SU-DHL-6 (cell line): ENCODE data around the gene SH3RF3.

Source experiments
- H2AFZ ChIP-seq: fragments of 200-600 bp; sonication (generic); 2 replicates; pipeline ENCODE4 v1.6.1; 2014; ENCODE audit warnings: low read depth, mild to moderate bottlenecking, moderate library complexity, mixed read lengths, antibody characterized with exemption, low read length; ENCODE audit not compliant: severe bottlenecking
- H3F3A ChIP-seq: fragments of 200-600 bp; shearing (Covaris generic); 2 replicates; pipeline ENCODE4 v1.6.0; 2016; ENCODE audit warnings: antibody characterized with exemption, mild to moderate bottlenecking; ENCODE audit not compliant: insufficient read depth
- H3K27ac ChIP-seq: fragments of 200-600 bp; sonication (generic); 2 replicates; pipeline ENCODE4 v1.5.1; 2016; ENCODE audit warnings: low read depth, mild to moderate bottlenecking, low read length, moderate library complexity, mixed read lengths
- H3K27me3 ChIP-seq: fragments of 200-600 bp; sonication (generic), shearing (Covaris generic); 2 replicates; pipeline ENCODE4 v1.6.0; 2014; ENCODE audit warnings: mild to moderate bottlenecking, low read length
- H3K36me3 ChIP-seq: fragments of 200-600 bp; sonication (generic); 2 replicates; pipeline ENCODE4 v1.6.1; 2014; ENCODE audit warnings: mild to moderate bottlenecking, low read length, mixed read lengths
- H3K4me2 ChIP-seq: fragments of 300-600, 200-600 bp; shearing (Covaris generic), sonication (generic); 2 replicates; pipeline ENCODE4 v1.6.0; 2014; ENCODE audit warnings: low read length, low read depth, mild to moderate bottlenecking; ENCODE audit not compliant: poor library complexity, severe bottlenecking
- H3K4me3 ChIP-seq: fragments of 200-600 bp; sonication (generic); 2 replicates; pipeline ENCODE4 v1.5.1; 2014; ENCODE audit warnings: antibody characterized with exemption, low read length, mild to moderate bottlenecking, mixed read lengths; ENCODE audit not compliant: insufficient read depth, poor library complexity, severe bottlenecking
- H3K79me2 ChIP-seq: fragments of 200-600 bp; sonication (generic); 2 replicates; pipeline ENCODE4 v1.6.1; 2014; ENCODE audit warnings: mild to moderate bottlenecking, low read length, moderate library complexity; ENCODE audit not compliant: insufficient read depth
- H3K9ac ChIP-seq: fragments of 200-600 bp; sonication (generic); 2 replicates; pipeline ENCODE4 v1.7.0; 2014; ENCODE audit warnings: mild to moderate bottlenecking, low read length
- H3K9me2 ChIP-seq: fragments of 200-600 bp; sonication (generic); replicated peaks from 2 replicates; pipeline ENCODE4 v1.6.1; 2014; ENCODE audit warnings: low read length; ENCODE audit not compliant: insufficient read depth
- H3K9me3 ChIP-seq: fragments of 200-600 bp; sonication (generic); 2 replicates; pipeline ENCODE4 v1.6.1; 2014; ENCODE audit warnings: low read length, mixed read lengths; ENCODE audit not compliant: insufficient read depth
- H4K20me1 ChIP-seq: fragments of 200-600 bp; sonication (generic); 2 replicates; pipeline ENCODE4 v1.6.1; 2014; ENCODE audit warnings: low read depth, mild to moderate bottlenecking, antibody characterized with exemption, low read length, moderate library complexity, mixed read lengths
- EZH2phosphoT487 ChIP-seq: fragments of 200-600 bp; sonication (generic), shearing (Covaris generic); conservative IDR thresholded peaks from 2 replicates; pipeline ENCODE4 v1.6.1; 2018; ENCODE audit warnings: mild to moderate bottlenecking, antibody characterized with exemption, low read length, moderate library complexity, mixed read lengths
- TF ChIP-seq, protein P1 (sequence below): fragments of 200-600 bp; sonication (generic); IDR thresholded peaks from one replicate; pipeline ENCODE4 v1.5.1; 2017; ENCODE audit warnings: antibody characterized with exemption, mild to moderate bottlenecking, low read length, moderate library complexity; ENCODE audit not compliant: insufficient read depth, poor library complexity, severe bottlenecking

SH3RF3 gene

GRCh38 chr2:109144721-109145120 lies 15.7 kb downstream of the SH3RF3 start:
- no peak overlapping the region for H3K4me2 ChIP-seq
- no peak overlapping the region for H3K9ac ChIP-seq
- no peaks in the 10 kb centered on the region for H3K79me2 ChIP-seq
- no peak overlapping the region for H2AFZ ChIP-seq
- no peaks in the 10 kb centered on the region for H3K27me3 ChIP-seq
- TF ChIP-seq, protein P1, sequence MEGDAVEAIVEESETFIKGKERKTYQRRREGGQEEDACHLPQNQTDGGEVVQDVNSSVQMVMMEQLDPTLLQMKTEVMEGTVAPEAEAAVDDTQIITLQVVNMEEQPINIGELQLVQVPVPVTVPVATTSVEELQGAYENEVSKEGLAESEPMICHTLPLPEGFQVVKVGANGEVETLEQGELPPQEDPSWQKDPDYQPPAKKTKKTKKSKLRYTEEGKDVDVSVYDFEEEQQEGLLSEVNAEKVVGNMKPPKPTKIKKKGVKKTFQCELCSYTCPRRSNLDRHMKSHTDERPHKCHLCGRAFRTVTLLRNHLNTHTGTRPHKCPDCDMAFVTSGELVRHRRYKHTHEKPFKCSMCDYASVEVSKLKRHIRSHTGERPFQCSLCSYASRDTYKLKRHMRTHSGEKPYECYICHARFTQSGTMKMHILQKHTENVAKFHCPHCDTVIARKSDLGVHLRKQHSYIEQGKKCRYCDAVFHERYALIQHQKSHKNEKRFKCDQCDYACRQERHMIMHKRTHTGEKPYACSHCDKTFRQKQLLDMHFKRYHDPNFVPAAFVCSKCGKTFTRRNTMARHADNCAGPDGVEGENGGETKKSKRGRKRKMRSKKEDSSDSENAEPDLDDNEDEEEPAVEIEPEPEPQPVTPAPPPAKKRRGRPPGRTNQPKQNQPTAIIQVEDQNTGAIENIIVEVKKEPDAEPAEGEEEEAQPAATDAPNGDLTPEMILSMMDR, result no peak
- no peak for TF ChIP-seq EZH2phosphoT487
- H3K27ac ChIP-seq, result no peak overlapping the region
- H3K9me3 ChIP-seq, result no peaks in the 10 kb centered on the region
- H3K4me3 ChIP-seq, result no peak overlapping the region
- H4K20me1 ChIP-seq, result no peaks in the 10 kb centered on the region
- H3K36me3 ChIP-seq, result no peaks in the 10 kb centered on the region
- H3F3A ChIP-seq, result no peaks in the 10 kb centered on the region
- no peaks in the 10 kb centered on the region for H3K9me2 ChIP-seq

DNA sequence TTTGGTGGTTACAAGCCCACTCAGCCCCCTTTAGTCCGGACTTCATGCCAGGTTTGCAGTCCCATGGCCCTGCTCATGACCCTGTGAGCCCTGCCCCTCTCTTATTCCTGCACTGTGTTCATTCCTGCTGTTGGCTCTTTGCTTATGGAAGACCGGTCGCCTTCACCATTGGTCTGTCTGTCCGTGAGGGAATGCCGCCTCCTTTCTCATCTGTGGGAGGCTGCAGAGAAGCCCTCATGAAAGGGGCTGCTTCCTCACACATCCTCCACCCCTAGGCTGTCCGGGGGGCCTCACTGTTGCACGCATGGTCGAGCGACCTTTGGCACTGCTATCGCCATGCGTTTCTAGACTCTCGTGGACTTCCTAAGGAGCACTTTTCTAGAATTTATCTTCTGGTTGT lies 16.3 kb downstream of the SH3RF3 start:
- Histone ChIP-seq H3K9ac (no peak overlapping the region), H3K36me3 (no peaks in the 10 kb centered on the region), H3K9me2 (no peaks in the 10 kb centered on the region), H3K27ac (no peak overlapping the region), H2AFZ (no peak overlapping the region), H4K20me1 (no peaks in the 10 kb centered on the region), H3K79me2 (no peaks in the 10 kb centered on the region), H3F3A (no peaks in the 10 kb centered on the region), H3K9me3 (no peaks in the 10 kb centered on the region), H3K4me3 (no peak overlapping the region), H3K27me3 (no peaks in the 10 kb centered on the region), H3K4me2 (no peak overlapping the region)
- TF ChIP-seq, protein P1, result no peak
- no peak for TF ChIP-seq EZH2phosphoT487

GRCh38 chr2:109147405-109147804 lies 18.4 kb downstream of the SH3RF3 start:
- no peaks in the 10 kb centered on the region for H3K27me3 ChIP-seq
- no peak for TF ChIP-seq EZH2phosphoT487
- TF ChIP-seq, protein P1, result no peak
- H3K9ac ChIP-seq, result no peak overlapping the region
- no peak overlapping the region for H3K27ac ChIP-seq
- H2AFZ ChIP-seq, result no peak overlapping the region
- H3K9me2 ChIP-seq, result no peaks in the 10 kb centered on the region
- no peak overlapping the region for H3K4me3 ChIP-seq
- H3K79me2 ChIP-seq, result no peaks in the 10 kb centered on the region
- H3K9me3 ChIP-seq, result no peaks in the 10 kb centered on the region
- H3F3A ChIP-seq, result no peaks in the 10 kb centered on the region
- no peaks in the 10 kb centered on the region for H3K36me3 ChIP-seq
- no peak overlapping the region for H3K4me2 ChIP-seq
- no peaks in the 10 kb centered on the region for H4K20me1 ChIP-seq
